A549 (cell line): ENCODE data around the gene TM4SF18. TPM values are rescaled to one million over a fixed set of nuclear protein-coding genes. Genes with fewer than 3 reads are reported as not detected.

Experiments
- ATAC-seq, 2 experiments: fragments of 200-7000 bp in 1 of 2; fragments of >200 bp in 1 of 2; cut with Nextera tagmentation in 1 of 2; cut with Tn5 transposase in 1 of 2; 3 replicates each; pipeline versions ENCODE4 v1.8.0 to v1.9.1; 2018 to 2020; ENCODE audit warnings: mild to moderate bottlenecking in 1 of 2, moderate library complexity in 1 of 2
- CTCF ChIA-PET: fragments of 300-600 bp; sonication (Branson Sonifier 250); formaldehyde crosslinking; extraction: SDS; loops from one replicate; lab custom pipeline; 2021; ENCODE audit warnings: antibody characterized with exemption, inconsistent platforms; lab: Yijun Ruan, JAX
- POLR2A ChIA-PET: fragments of 350-600 bp; formaldehyde crosslinking; extraction: SDS; loops from one replicate; lab custom pipeline; 2021; ENCODE audit warnings: antibody characterized with exemption, inconsistent platforms; lab: Yijun Ruan, JAX
- DNase-seq, 2 experiments: peaks; one replicate each; pipeline versions ENCODE4 v3.0.0 to v3.0.0-alpha.2; 2011 to 2016; ENCODE audit warnings: low read depth in 1 of 2, low spot score in 1 of 2
- FAIRE-seq: peaks from 2 replicates; lab custom pipeline; 2011; peaks lifted over from hg19 to GRCh38; lab: Jason Lieb, UNC
- H3K27ac ChIP-seq, 2 experiments: fragments of >200 bp; sonication (Bioruptor Twin); formaldehyde crosslinking; 3 replicates each; pipeline ENCODE4 v1.5.1; 2016 to 2017
- H3K4me1 ChIP-seq: fragments of >200 bp; sonication (Bioruptor Twin); formaldehyde crosslinking; 3 replicates; pipeline ENCODE4 v1.6.1; 2016
- H3K4me2 ChIP-seq: fragments of >200 bp; sonication (Bioruptor Twin); formaldehyde crosslinking; 3 replicates; pipeline ENCODE4 v1.6.1; 2016
- H3K4me3 ChIP-seq: fragments of >200 bp; sonication (Bioruptor Twin); formaldehyde crosslinking; 3 replicates; pipeline ENCODE4 v1.5.1; 2016
- H3K9me3 ChIP-seq: fragments of >200 bp; sonication (Bioruptor Twin); formaldehyde crosslinking; 3 replicates; pipeline ENCODE4 v1.6.1; 2016
- BHLHE40 ChIP-seq: IDR thresholded peaks from 2 replicates; pipeline ENCODE4 v1.6.1; 2012; ENCODE audit warnings: low read depth, low read length, inconsistent platforms
- CBX2 ChIP-seq: fragments of 200-600 bp; sonication (generic); IDR thresholded peaks from 2 replicates; pipeline ENCODE4 v1.6.1; 2016; ENCODE audit warnings: low read depth, mild to moderate bottlenecking, borderline replicate concordance
- CBX8 ChIP-seq: fragments of 200-600 bp; sonication (generic); IDR thresholded peaks from 2 replicates; pipeline ENCODE4 v1.6.1; 2016
- CHD4 ChIP-seq: fragments of 200-600 bp; sonication (generic); IDR thresholded peaks from 2 replicates; pipeline ENCODE4 v1.6.1; 2016; ENCODE audit warnings: antibody characterized with exemption, mild to moderate bottlenecking, borderline replicate concordance
- EHF ChIP-seq: fragments of 250-450 bp; sonication (Bioruptor Pico); IDR thresholded peaks from 2 replicates; pipeline ENCODE4 v1.5.0; 2020; ENCODE audit warnings: mild to moderate bottlenecking
- EP300 ChIP-seq, 2 experiments: fragments of >200 bp; sonication (Bioruptor Twin); formaldehyde crosslinking; IDR thresholded peaks; 2 replicates in 1 of 2; 3 replicates in 1 of 2; pipeline ENCODE4 v1.6.1; 2016 to 2017
- FOSB ChIP-seq: fragments of 250-450 bp; sonication (Bioruptor Pico); IDR thresholded peaks from 2 replicates; pipeline ENCODE4 v1.5.0; 2020; ENCODE audit warnings: mild to moderate bottlenecking, moderate library complexity
- FOXS1 ChIP-seq: fragments of 250-450 bp; sonication (Bioruptor Pico); IDR thresholded peaks from 2 replicates; pipeline ENCODE4 v1.5.0; 2020; ENCODE audit warnings: mild to moderate bottlenecking, moderate library complexity
- GATA3 ChIP-seq: IDR thresholded peaks from 2 replicates; pipeline ENCODE4 v1.6.1; 2012; ENCODE audit warnings: borderline replicate concordance
- HEYL ChIP-seq: fragments of 250-450 bp; sonication (Bioruptor Pico); IDR thresholded peaks from 2 replicates; pipeline ENCODE4 v1.8.0; 2021; ENCODE audit warnings: mild to moderate bottlenecking, moderate library complexity
- HOXA7 ChIP-seq: fragments of 250-450 bp; sonication (Bioruptor Pico); IDR thresholded peaks from 2 replicates; pipeline ENCODE4 v1.5.0; 2020; ENCODE audit warnings: mild to moderate bottlenecking, moderate library complexity
- HOXB5 ChIP-seq: fragments of 250-450 bp; sonication (Bioruptor Pico); IDR thresholded peaks from 2 replicates; pipeline ENCODE4 v1.5.0; 2020; ENCODE audit warnings: mild to moderate bottlenecking, moderate library complexity
- JUNB ChIP-seq: fragments of >200 bp; sonication (Bioruptor Twin); formaldehyde crosslinking; IDR thresholded peaks from 2 replicates; pipeline ENCODE4 v1.6.1; 2016
- KDM1A ChIP-seq: fragments of 200-600 bp; sonication (generic); IDR thresholded peaks from 2 replicates; pipeline ENCODE4 v1.6.1; 2016; ENCODE audit warnings: low read depth, mild to moderate bottlenecking
- NR3C1 ChIP-seq: fragments of >200 bp; sonication (Bioruptor Twin); formaldehyde crosslinking; IDR thresholded peaks from 3 replicates; pipeline ENCODE4 v1.6.1; 2017
- POLR2AphosphoS2 ChIP-seq: conservative IDR thresholded peaks from 2 replicates; pipeline ENCODE4 v1.6.1; 2012; ENCODE audit warnings: low read length, improper control_type of control experiment, inconsistent platforms
- RAD21 ChIP-seq, 2 experiments: fragments of >200 bp in 1 of 2; sonication (Bioruptor Twin) in 1 of 2; formaldehyde crosslinking in 1 of 2; IDR thresholded peaks in 1 of 2; conservative IDR thresholded peaks in 1 of 2; 2 replicates in 1 of 2; 3 replicates in 1 of 2; pipeline ENCODE4 v1.6.1; 2012 to 2018; ENCODE audit warnings: inconsistent platforms in 1 of 2
- RARB ChIP-seq: fragments of 250-450 bp; sonication (Bioruptor Pico); IDR thresholded peaks from 2 replicates; pipeline ENCODE4 v1.8.0; 2021; ENCODE audit warnings: mild to moderate bottlenecking, moderate library complexity
- RCOR1 ChIP-seq: fragments of 150-350 bp; IDR thresholded peaks from 2 replicates; pipeline ENCODE4 v1.6.1; 2014; ENCODE audit warnings: antibody characterized with exemption, low read length, low read depth
- REST ChIP-seq: fragments of 200-600 bp; sonication (generic); IDR thresholded peaks from 2 replicates; pipeline ENCODE4 v1.6.1; 2016; ENCODE audit warnings: antibody characterized with exemption, mild to moderate bottlenecking, moderate library complexity
- RNF2 ChIP-seq: fragments of 200-600 bp; sonication (generic); IDR thresholded peaks from 2 replicates; pipeline ENCODE4 v1.6.1; 2016; ENCODE audit warnings: low read depth, mild to moderate bottlenecking, antibody characterized with exemption, moderate library complexity, borderline replicate concordance
- SMC3 ChIP-seq: fragments of >200 bp; sonication (Bioruptor Twin); formaldehyde crosslinking; IDR thresholded peaks from 3 replicates; pipeline ENCODE4 v1.6.1; 2018; ENCODE audit warnings: inconsistent platforms
- ZNF302 ChIP-seq: fragments of 250-450 bp; sonication (Bioruptor Pico); IDR thresholded peaks from 2 replicates; pipeline ENCODE4 v1.9.0; 2021; ENCODE audit warnings: inconsistent platforms, mild to moderate bottlenecking, moderate library complexity
- WGBS: methylation state at CpG from one replicate; pipeline ENCODE4 v1.1.6; 2017; ENCODE audit errors: missing lambda C conversion rate; 5-methylcytosine and 5-hydroxymethylcytosine counted together
- polyA plus RNA-seq, 4 experiments: library from polyadenylated mRNA; depleted of rRNA in 3 of 4; stranded (reverse); fragments of >200 nt; fragmentation: RNase III in 1 of 4; extraction: RNeasy Plus Mini Kit Qiagen cat#74134 plus additional on column Dnase treatment in 1 of 4; gene quantifications; 2 replicates in 3 of 4; 3 replicates in 1 of 4; pipeline ENCODE4 v1.2.3, GENCODE V29; 2011 to 2017
- TF ChIP-seq, protein P1 (sequence below): fragments of >200 bp; sonication (Bioruptor Twin); formaldehyde crosslinking; IDR thresholded peaks from 3 replicates; pipeline ENCODE4 v1.5.1; 2016
- TF ChIP-seq, protein P2 (sequence below): fragments of 250-450 bp; sonication (Bioruptor Pico); IDR thresholded peaks from 2 replicates; pipeline ENCODE4 v1.5.0; 2021; ENCODE audit warnings: mild to moderate bottlenecking, moderate library complexity, borderline replicate concordance
- TF ChIP-seq, protein P3 (sequence below): IDR thresholded peaks from 2 replicates; pipeline ENCODE4 v1.6.1; 2012; ENCODE audit warnings: low read depth, borderline replicate concordance

The TM4SF18 gene
- polyA plus RNA-seq, 2 of the 4 experiments (the other 2 are of a cell fraction) = 51.3 to 99.8 TPM

DNA sequence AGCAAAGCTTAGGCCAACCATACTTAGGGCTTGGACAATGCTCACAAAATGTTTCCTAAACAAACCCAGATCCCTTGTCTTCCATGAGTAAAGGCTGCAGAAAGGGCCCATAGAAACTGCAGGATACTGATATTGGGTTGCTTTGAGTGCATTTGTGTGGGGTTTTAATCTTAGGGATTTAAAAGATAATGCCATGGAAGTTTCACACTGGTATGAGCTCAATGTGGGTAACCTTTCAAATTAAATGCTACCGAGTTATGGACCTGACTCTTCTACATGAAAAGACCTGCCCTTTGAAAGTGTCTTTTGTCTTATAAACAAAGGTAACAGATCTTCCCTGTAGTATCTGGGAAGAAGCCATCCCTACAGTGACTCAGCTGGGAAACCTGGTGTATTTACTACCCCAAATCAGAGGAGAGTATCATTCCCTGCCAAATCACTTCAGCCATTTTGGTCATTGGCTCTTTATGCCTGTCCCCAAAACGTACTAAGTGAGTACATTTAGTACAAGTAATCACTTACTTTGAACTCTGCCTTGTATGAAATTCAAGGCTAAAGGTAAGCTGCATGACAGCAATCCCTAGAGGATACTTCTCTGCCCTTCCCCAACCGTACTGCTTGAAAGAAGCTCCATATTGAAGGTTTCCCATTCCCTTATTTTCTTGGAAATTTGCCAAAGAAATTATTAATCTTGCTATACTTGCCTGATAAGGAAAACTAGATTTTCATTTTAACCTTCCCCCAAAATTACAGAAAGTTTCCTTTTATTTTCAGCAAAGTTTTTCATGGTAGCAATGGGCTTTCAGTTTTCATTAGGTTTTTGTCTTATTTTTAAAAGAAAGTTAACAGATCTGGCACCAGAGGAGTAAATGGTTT lies 36.8 kb upstream of the TM4SF18 start (continued):
- TF ChIP-seq FOSB (peak; percentile 96), JUNB (no peak), GATA3 (no peak; the same call in 1 of the 2 replicates), HOXA7 (CRISPR knock-in tag) (peak; percentile 89), FOXS1 (CRISPR knock-in tag) (peak; percentile 65; the same call in 1 of the 2 replicates), SMC3 (no peak), EHF (CRISPR knock-in tag) (peak; percentile 58; the same call in 1 of the 2 replicates), REST (peak; percentile 24; the same call in 1 of the 2 replicates)

DNA sequence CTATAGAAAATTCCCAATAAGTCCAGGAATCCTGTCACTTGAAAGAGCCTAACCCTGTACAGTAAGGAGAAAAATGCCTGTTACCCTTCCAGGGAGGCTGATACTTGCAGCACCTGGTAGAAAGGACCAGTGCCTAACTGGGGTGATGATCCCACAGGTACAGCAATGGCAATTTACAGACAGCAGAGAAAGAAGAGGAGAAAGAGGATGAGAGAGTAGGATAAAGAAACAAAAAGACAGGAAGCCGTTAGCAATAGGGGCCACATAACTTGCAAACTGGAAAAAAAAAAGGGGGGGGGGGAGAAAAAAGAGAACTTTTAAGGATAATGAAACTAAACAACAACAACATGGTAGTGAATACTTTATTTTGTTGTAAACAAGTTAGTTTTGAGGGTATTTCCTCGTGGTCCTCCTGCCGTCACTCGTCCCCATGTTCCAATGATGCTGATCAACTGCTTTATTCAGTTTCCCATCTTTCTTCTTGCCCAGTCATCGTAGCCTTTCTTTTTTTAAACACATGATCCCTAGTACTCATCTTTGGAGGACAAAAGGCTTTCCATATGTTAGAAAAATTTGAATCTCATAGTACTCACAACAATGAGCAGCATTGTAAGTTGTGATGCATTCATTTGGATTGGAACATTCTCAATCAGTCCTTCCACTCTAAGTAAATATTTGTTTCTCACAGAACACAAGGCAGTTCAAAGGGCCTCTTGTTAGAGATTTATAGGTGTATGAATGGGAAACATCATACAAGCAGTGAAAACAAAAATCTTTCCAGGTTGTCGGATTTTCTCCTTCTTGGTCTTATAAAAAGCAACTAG lies 35.5 kb upstream of the TM4SF18 start:
- CTCF ChIA-PET = interaction anchor here (0.6 to 2.1 kb wide), 5 partner anchors 18 to 248 kb away, joined by 3 to 6 read pairs (median 3); no protein-coding TSS in a partner anchor
- POLR2A ChIA-PET = no interaction called here
- ATAC-seq = peak in 1 of 2 experiments; percentile 1; a peak in 3 of 6 replicates
- H3K4me2 ChIP-seq = peak overlapping the region; percentile 91
- H3K9me3 ChIP-seq = no peaks in the 10 kb centered on the region
- peak overlapping the region; percentile 71 to 88; a peak in 5 of 6 replicates for H3K27ac ChIP-seq
- peaks cover 79% of the 10 kb centered on the region for H3K4me1 ChIP-seq
- H3K4me3 ChIP-seq = peak overlapping the region; percentile 58; the same call in 1 of the 3 replicates
- DNase-seq = peak in 1 of 2 experiments; percentile 69
- peak; percentile 95 for FAIRE-seq
- 31% methylated on average over 6 of the region's 6 CpGs for WGBS
- no peak for TF ChIP-seq RCOR1
- no peak for TF ChIP-seq CBX8
- peak; percentile 96 for TF ChIP-seq FOSB
- no peak for TF ChIP-seq RNF2
- TF ChIP-seq NR3C1 = no peak
- peak; percentile 98 for TF ChIP-seq HOXA7 (CRISPR knock-in tag)
- TF ChIP-seq CBX2 = no peak
- TF ChIP-seq EP300 (IDR thresholded peaks at IDR 0.05) = no peak
- TF ChIP-seq CHD4 = no peak
- TF ChIP-seq RARB = peak; percentile 91; the same call in 1 of the 2 replicates
- TF ChIP-seq POLR2AphosphoS2 = peak; percentile 26
- TF ChIP-seq HOXB5 = no peak
- TF ChIP-seq BHLHE40 = no peak
- TF ChIP-seq EHF (CRISPR knock-in tag) = no peak; the same call in 1 of the 2 replicates
- no peak for TF ChIP-seq KDM1A
- TF ChIP-seq, protein P1, sequence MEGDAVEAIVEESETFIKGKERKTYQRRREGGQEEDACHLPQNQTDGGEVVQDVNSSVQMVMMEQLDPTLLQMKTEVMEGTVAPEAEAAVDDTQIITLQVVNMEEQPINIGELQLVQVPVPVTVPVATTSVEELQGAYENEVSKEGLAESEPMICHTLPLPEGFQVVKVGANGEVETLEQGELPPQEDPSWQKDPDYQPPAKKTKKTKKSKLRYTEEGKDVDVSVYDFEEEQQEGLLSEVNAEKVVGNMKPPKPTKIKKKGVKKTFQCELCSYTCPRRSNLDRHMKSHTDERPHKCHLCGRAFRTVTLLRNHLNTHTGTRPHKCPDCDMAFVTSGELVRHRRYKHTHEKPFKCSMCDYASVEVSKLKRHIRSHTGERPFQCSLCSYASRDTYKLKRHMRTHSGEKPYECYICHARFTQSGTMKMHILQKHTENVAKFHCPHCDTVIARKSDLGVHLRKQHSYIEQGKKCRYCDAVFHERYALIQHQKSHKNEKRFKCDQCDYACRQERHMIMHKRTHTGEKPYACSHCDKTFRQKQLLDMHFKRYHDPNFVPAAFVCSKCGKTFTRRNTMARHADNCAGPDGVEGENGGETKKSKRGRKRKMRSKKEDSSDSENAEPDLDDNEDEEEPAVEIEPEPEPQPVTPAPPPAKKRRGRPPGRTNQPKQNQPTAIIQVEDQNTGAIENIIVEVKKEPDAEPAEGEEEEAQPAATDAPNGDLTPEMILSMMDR = no peak
- TF ChIP-seq RAD21 (conservative IDR thresholded peaks at IDR 0.05 in 1 of 2, IDR thresholded peaks at IDR 0.05 in 1 of 2) = no peak
- no peak for TF ChIP-seq HEYL (CRISPR knock-in tag)
- no peak for TF ChIP-seq FOXS1 (CRISPR knock-in tag)
- no peak for TF ChIP-seq ZNF302 (CRISPR knock-in tag)
- TF ChIP-seq, protein P2, sequence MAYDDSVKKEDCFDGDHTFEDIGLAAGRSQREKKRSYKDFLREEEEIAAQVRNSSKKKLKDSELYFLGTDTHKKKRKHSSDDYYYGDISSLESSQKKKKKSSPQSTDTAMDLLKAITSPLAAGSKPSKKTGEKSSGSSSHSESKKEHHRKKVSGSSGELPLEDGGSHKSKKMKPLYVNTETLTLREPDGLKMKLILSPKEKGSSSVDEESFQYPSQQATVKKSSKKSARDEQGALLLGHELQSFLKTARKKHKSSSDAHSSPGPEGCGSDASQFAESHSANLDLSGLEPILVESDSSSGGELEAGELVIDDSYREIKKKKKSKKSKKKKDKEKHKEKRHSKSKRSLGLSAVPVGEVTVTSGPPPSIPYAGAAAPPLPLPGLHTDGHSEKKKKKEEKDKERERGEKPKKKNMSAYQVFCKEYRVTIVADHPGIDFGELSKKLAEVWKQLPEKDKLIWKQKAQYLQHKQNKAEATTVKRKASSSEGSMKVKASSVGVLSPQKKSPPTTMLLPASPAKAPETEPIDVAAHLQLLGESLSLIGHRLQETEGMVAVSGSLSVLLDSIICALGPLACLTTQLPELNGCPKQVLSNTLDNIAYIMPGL (CRISPR knock-in tag) = no peak
- TF ChIP-seq, protein P3, sequence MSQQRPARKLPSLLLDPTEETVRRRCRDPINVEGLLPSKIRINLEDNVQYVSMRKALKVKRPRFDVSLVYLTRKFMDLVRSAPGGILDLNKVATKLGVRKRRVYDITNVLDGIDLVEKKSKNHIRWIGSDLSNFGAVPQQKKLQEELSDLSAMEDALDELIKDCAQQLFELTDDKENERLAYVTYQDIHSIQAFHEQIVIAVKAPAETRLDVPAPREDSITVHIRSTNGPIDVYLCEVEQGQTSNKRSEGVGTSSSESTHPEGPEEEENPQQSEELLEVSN = no peak
